ENCODE results near the gene TEX19.

- TF ChIP-seq MAZ (IDR thresholded peaks at IDR 0.05; ENCODE audit: borderline replicate concordance, low read depth, low read length) (no peak), CTCF (IDR thresholded peaks at IDR 0.05) (no peak), USF2 (IDR thresholded peaks at IDR 0.05) (no peak), POLR2A (IDR thresholded peaks at IDR 0.05; ENCODE audit: low read length) (no peak), ELK1 (IDR thresholded peaks at IDR 0.05; ENCODE audit: low read depth, low read length) (no peak), RAD21 (conservative IDR thresholded peaks at IDR 0.05 in 1 of 2, IDR thresholded peaks at IDR 0.05 in 1 of 2) (no peak), TP53 (CRISPR knock-in tag; IDR thresholded peaks at IDR 0.05) (no peak), JUN (IDR thresholded peaks at IDR 0.05) (no peak), PBX3 (IDR thresholded peaks at IDR 0.05) (no peak), CBX2 (IDR thresholded peaks at IDR 0.05; ENCODE audit: borderline replicate concordance, low read depth) (no peak)
Observed at GRCh38 chr17:82403662-82404660, 44.9 kb downstream of the TEX19 start.

Measured in A549 (cell line).